Panc1 (cell line): ENCODE results near the gene LDLRAD4. TPM values are rescaled to one million over a fixed set of nuclear protein-coding genes. Genes with fewer than 3 reads are reported as not detected.

ENCODE experiments used
- ATAC-seq: fragments of 200-7000 bp; cut with Tn5 transposase; 2 replicates; pipeline ENCODE4 v1.9.1; 2020; ENCODE audit warnings: mild to moderate bottlenecking, moderate library complexity
- BruUV-seq: library from RNA; stranded (reverse); fragments of 400-500 nt; replicated peaks from 2 replicates; lab custom pipeline; 2021; lab: Mats Ljungman, UMichigan
- CTCF ChIA-PET: fragments of 300-600 bp; sonication (Branson Sonifier 250); formaldehyde crosslinking; loops from one replicate; lab custom pipeline; 2022; ENCODE audit warnings: antibody characterized with exemption; lab: Charles Lee
- POLR2A ChIA-PET: fragments of 300-600 bp; sonication (Branson Sonifier 250); formaldehyde crosslinking; loops from one replicate; lab custom pipeline; 2022; ENCODE audit warnings: antibody characterized with exemption; lab: Charles Lee
- DNase-seq: peaks from one replicate; pipeline ENCODE4 v3.0.0-alpha.2; 2010; ENCODE audit warnings: low read depth, low spot score
- H3K27ac ChIP-seq: 2 replicates; pipeline ENCODE4 v1.5.1; 2011; ENCODE audit warnings: mild to moderate bottlenecking, low read length, inconsistent platforms
- H3K27me3 ChIP-seq: fragments of 200-500 bp; sonication (Bioruptor generic); 2 replicates; pipeline ENCODE4 v1.6.0; 2014; ENCODE audit warnings: low read length, inconsistent platforms; ENCODE audit not compliant: control insufficient read depth, insufficient read depth
- H3K36me3 ChIP-seq: fragments of 200-500 bp; sonication (Bioruptor generic); 2 replicates; pipeline ENCODE4 v1.5.1; 2014; ENCODE audit warnings: inconsistent platforms, mild to moderate bottlenecking, low read length, moderate library complexity; ENCODE audit not compliant: control insufficient read depth, insufficient read depth
- H3K4me1 ChIP-seq: 2 replicates; pipeline ENCODE4 v1.5.1; 2011; ENCODE audit warnings: inconsistent platforms, mild to moderate bottlenecking, low read length, moderate library complexity; ENCODE audit not compliant: control insufficient read depth, insufficient read depth
- H3K4me3 ChIP-seq, 2 experiments: 2 replicates each; pipeline ENCODE4 v1.5.1; 2011 to 2012; ENCODE audit warnings: low read depth in 2 of 2, low read length in 2 of 2, mild to moderate bottlenecking in 2 of 2, inconsistent platforms in 1 of 2, moderate library complexity in 1 of 2
- H3K9me3 ChIP-seq: fragments of 200-500 bp; sonication (Bioruptor generic); 2 replicates; pipeline ENCODE4 v1.5.1; 2014; ENCODE audit warnings: low read depth, mild to moderate bottlenecking, inconsistent platforms, low read length, moderate library complexity; ENCODE audit not compliant: control insufficient read depth, insufficient read depth
- POLR2AphosphoS5 ChIP-seq: IDR thresholded peaks from 2 replicates; pipeline ENCODE4 v1.6.1; 2012; ENCODE audit warnings: mild to moderate bottlenecking, low read depth, low read length, moderate library complexity
- REST ChIP-seq, 2 experiments: IDR thresholded peaks; 2 replicates each; pipeline ENCODE4 v1.6.1; 2011 to 2012; ENCODE audit warnings: low read depth in 2 of 2, control low read depth in 1 of 2, low read length in 1 of 2, mild to moderate bottlenecking in 1 of 2, moderate library complexity in 1 of 2; ENCODE audit not compliant: insufficient read depth in 1 of 2
- SIN3A ChIP-seq: IDR thresholded peaks from 2 replicates; pipeline ENCODE4 v1.6.1; 2012; ENCODE audit warnings: low read depth, mild to moderate bottlenecking, low read length, moderate library complexity, borderline replicate concordance; ENCODE audit not compliant: insufficient read depth
- TCF7L2 ChIP-seq: IDR thresholded peaks from 2 replicates; pipeline ENCODE4 v1.6.1; 2011; ENCODE audit warnings: mild to moderate bottlenecking, low read depth, low read length, inconsistent platforms
- in situ Hi-C: cut with HindIII; loops from 2 replicates; pipeline ENCODE4 v1.10.0; 2016; ENCODE audit warnings: low sequenced_read_pairs, low pct_unique_long_range_greater_than_20kb
- intact Hi-C: fragments of 100-400 bp; cut with micrococcal nuclease; formaldehyde crosslinking; loops from one replicate; pipeline ENCODE4 v1.10.0; 2022; ENCODE audit not compliant: unreplicated experiment
- total RNA-seq: library from RNA; stranded (reverse); gene quantifications from one replicate; pipeline ENCODE4 v1.2.1, GENCODE V29; 2021; ENCODE audit not compliant: unreplicated experiment
- TF ChIP-seq, protein P1 (sequence below): fragments of 450-650 bp; IDR thresholded peaks from 2 replicates; pipeline ENCODE4 v1.5.1; 2017; ENCODE audit warnings: mild to moderate bottlenecking

Gene LDLRAD4
- total RNA-seq, 1 experiment from 2014 or later = 0.28 TPM

DNA sequence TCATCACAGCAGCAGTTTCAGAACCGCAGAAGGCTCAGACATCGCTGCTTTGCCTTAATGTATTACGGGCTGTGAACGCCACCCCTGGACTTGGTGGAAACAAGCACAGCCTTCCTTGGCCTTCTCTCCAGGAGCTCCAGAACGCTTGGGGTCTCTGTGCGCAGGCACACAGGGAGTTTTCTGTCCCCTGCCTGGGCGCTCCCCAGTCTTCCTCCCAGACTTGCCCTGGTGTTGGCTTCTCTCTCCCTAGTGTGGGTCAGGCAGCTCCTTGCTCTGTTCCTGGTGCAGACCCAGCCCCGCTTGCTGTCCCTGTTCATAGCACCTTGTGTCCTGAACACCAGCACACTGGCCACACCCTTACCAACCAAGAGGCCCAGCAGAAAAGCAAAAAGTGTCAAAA, 404.2 kb downstream of the LDLRAD4 start:
- no TSS peak for BruUV-seq
- H3K4me1 ChIP-seq = no peaks in the 10 kb centered on the region
- intact Hi-C loops (no loop called here), in situ Hi-C loops (no loop called here)
- no peak overlapping the region for H3K4me3 ChIP-seq
- H3K27ac ChIP-seq = no peak overlapping the region
- no peaks in the 10 kb centered on the region; the same call in 1 of the 2 replicates for H3K27me3 ChIP-seq
- CTCF ChIA-PET = no interaction called here
- TF ChIP-seq POLR2AphosphoS5 = no peak
- H3K36me3 ChIP-seq = no peaks in the 10 kb centered on the region
- no peak for ATAC-seq
- POLR2A ChIA-PET = no interaction called here
- no peak for DNase-seq
- H3K9me3 ChIP-seq = no peaks in the 10 kb centered on the region

DNA sequence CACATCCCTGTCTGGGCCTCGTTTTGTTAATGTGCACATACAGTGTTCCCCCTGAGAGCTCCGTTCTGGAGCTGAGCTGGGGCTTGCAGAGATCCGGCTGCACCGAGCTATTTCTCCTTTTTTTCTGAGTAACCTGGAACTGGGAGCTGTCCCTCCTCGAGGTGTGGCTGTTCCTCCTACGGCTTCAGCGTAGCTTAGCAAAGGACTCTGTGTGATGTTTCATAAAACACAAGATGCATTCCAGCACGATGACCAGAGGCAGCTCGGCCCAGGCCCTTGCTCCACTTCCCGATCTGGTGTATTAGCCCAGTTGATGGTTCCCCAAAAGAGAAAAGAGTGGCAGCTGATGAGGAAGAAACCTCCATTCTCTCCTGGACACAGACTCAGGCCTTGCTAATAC, 404.8 kb downstream of the LDLRAD4 start:
- no TSS peak for BruUV-seq
- no peak for ATAC-seq
- POLR2A ChIA-PET = no interaction called here

More for the DNA sequence above, 404.8 kb downstream of the LDLRAD4 start:
- no peaks in the 10 kb centered on the region for H3K9me3 ChIP-seq
- TF ChIP-seq, protein P1, sequence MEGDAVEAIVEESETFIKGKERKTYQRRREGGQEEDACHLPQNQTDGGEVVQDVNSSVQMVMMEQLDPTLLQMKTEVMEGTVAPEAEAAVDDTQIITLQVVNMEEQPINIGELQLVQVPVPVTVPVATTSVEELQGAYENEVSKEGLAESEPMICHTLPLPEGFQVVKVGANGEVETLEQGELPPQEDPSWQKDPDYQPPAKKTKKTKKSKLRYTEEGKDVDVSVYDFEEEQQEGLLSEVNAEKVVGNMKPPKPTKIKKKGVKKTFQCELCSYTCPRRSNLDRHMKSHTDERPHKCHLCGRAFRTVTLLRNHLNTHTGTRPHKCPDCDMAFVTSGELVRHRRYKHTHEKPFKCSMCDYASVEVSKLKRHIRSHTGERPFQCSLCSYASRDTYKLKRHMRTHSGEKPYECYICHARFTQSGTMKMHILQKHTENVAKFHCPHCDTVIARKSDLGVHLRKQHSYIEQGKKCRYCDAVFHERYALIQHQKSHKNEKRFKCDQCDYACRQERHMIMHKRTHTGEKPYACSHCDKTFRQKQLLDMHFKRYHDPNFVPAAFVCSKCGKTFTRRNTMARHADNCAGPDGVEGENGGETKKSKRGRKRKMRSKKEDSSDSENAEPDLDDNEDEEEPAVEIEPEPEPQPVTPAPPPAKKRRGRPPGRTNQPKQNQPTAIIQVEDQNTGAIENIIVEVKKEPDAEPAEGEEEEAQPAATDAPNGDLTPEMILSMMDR = no peak
- TF ChIP-seq REST (IDR thresholded peaks at IDR 0.05; ENCODE audit: insufficient read depth in 1 of 2, low read depth in 2 of 2, low read length in 1 of 2) = no peak
- TF ChIP-seq TCF7L2 = no peak
- no peak for TF ChIP-seq SIN3A
- TF ChIP-seq POLR2AphosphoS5 = no peak
- H3K36me3 ChIP-seq = no peaks in the 10 kb centered on the region
- in situ Hi-C loops = no loop called here
- no peak for DNase-seq
- H3K4me3 ChIP-seq = no peak overlapping the region
- H3K27me3 ChIP-seq = no peaks in the 10 kb centered on the region; the same call in 1 of the 2 replicates
- H3K27ac ChIP-seq = no peak overlapping the region
- H3K4me1 ChIP-seq = no peaks in the 10 kb centered on the region
- intact Hi-C loops = no loop called here
- CTCF ChIA-PET = no interaction called here
